Fibroblast of the aortic adventitia (primary cell): ENCODE measurements around the gene SEMA6C. TPM values are rescaled to one million over a fixed set of nuclear protein-coding genes. Genes with fewer than 3 reads are reported as not detected.

Experiments used
- DNase-seq: peaks from one replicate; pipeline ENCODE4 v3.0.0-alpha.2; 2010; ENCODE audit warnings: low read depth
- H3K4me3 ChIP-seq: 2 replicates; pipeline ENCODE4 v1.5.1; 2011; ENCODE audit warnings: low read depth, mild to moderate bottlenecking, control low read depth, low read length, moderate library complexity
- CTCF ChIP-seq: IDR thresholded peaks from 2 replicates; pipeline ENCODE4 v1.5.1; 2011; ENCODE audit warnings: mild to moderate bottlenecking, low read length, control low read depth, inconsistent platforms; ENCODE audit not compliant: insufficient read depth
- total RNA-seq: library from RNA; depleted of rRNA; stranded (reverse); fragments of >200 nt; gene quantifications from 2 replicates; pipeline ENCODE4 v1.2.3, GENCODE V29; 2012; ENCODE audit warnings: low replicate concordance

SEMA6C gene
- total RNA-seq, 1 donor: 1.6 TPM

- H3K4me3 ChIP-seq: peak overlapping the region; percentile 79
- no peak for TF ChIP-seq CTCF
- no peak for DNase-seq
These were observed 943 bp downstream of the SEMA6C start for GRCh38 chr1:151145304-151146071.

- H3K4me3 ChIP-seq: no peak overlapping the region
- TF ChIP-seq CTCF: no peak
- peak; percentile 15 for DNase-seq
These were observed 1.7 kb downstream of the SEMA6C start for GRCh38 chr1:151144474-151145303.

GRCh38 chr1:151143986-151144385 is 2.4 kb downstream of the SEMA6C start:
- DNase-seq: no peak
- H3K4me3 ChIP-seq: no peak overlapping the region
- TF ChIP-seq CTCF: no peak

- H3K4me3 ChIP-seq: no peak overlapping the region
- no peak for DNase-seq
- TF ChIP-seq CTCF: no peak
These were observed 3.4 kb downstream of the SEMA6C start for GRCh38 chr1:151143057-151143435.

- no peak for TF ChIP-seq CTCF
- DNase-seq: no peak
These were observed 3.9 kb downstream of the SEMA6C start for GRCh38 chr1:151142411-151143056.

GRCh38 chr1:151137789-151138188 is 8.6 kb downstream of the SEMA6C start:
- no peak for DNase-seq
- no peak for TF ChIP-seq CTCF
- no peak overlapping the region for H3K4me3 ChIP-seq

More at GRCh38 chr1:151142411-151143056, 3.9 kb downstream of the SEMA6C start:
- no peak overlapping the region for H3K4me3 ChIP-seq
